ENCODE results near the gene ADAM11.
"Not testable (repeated sequence)": the region's sequence is repeated elsewhere in the genome, so short reads cannot be mapped to it uniquely, and the experiment has no call there.

Gene ADAM11

DNA sequence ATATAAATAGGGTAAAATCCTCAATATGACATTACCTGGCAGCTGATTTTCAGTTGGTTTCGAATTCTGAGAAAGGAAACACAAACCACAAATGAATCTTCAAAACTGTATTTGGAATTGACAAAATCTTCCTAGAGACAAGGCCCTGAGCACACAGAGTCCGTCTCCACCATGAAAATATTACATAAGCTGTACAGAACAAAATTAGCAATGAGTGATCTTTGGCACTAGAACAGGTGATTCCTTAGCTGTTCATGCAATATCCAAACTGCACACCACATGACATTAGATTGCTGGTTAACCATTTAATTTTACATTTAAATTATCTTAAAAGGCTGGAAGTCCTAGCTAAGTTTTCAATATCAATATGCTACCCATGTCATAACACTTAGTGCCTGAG lies 39.6 kb downstream of the ADAM11 start:
- DNase-seq, result no peak

DNA sequence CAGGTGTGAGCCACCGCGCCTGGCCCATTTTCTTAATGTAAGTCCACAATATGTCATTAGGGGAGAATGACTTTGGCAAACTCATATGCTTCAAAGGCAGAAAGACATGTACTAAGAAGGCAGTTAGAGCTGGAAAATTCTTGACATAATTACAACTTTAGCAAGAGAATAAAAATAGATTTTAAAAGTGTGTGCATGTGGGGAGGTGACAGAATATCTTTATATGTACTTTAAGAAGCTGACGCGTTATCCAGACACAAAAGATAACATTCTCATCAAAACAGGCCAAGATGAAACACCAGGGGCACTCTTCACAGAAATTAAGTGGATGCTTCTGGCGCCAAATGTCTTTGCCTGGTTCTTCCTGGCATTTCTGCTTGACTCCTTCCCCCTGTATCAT lies 43.1 kb downstream of the ADAM11 start:
- no peak for DNase-seq

DNA sequence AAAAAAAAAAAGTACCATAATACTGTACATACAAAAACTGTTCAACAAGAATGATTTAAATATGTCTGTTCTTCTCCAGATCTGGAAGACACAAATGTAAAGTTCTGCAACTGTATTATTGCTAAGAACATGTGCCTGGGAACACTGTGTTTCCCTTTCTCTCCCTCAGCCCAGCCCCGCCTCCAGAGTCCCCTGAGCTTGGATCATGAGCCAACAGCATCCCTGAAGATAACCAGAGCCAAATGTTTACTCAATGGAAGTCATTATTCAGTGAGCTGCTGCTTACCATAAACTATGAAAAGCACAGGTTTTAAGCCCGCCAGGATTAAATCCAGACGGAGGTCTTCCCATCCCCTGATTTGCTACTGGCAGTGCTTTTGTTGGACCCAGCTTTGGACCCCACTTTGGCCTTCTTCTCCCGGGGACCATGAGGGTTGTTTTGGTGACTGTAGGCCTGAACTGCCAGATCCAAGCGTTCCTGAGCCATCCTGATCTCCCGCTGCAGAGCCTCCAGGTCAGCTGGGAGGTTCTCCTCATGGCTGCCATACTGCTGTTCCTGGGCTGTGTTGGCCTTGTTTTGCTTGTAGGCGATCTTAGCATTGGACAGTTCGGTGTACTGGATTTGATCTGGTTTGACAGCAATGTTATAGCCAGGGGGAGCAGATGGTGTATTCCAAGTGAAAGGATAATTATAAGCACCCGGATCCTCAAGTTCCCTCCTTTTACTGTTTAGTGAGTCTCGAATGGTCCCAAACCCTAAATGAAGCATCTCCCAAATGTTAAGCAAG lies 45.7 kb downstream of the ADAM11 start:
- no peak for DNase-seq

DNA sequence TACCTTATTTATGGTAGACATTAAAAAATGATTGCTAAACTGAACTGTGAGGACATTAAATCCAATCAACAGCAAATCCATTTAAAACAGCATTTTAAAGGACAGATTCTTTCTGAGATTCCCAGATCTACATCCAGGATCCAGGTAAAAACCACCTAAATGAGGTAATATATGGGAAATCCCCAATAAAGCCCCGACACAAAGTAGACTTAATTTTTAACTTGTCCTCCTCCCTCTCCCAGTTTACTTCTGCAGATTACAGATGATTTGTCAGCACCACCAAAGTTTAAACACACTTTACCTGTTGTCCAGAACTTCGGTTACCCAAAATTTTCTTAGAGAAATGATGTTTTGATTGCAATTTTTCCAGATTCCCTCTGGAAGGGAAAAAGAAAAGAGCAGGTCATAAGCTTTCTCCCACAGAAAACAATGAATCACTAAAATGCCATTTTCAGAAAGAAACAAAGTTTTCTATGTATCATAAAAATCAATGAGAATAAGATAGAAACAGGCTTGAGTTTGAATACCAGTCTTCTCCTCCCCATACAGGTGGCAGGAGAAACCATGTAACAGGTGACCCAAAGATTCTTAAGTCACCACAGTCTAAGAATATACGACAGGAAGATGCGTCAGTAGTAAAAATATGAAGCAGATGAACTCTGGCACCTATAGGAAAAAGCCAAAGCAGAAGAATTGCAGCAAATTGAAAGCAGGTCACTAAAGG lies 48.5 kb downstream of the ADAM11 start:
- no peak for DNase-seq

DNA sequence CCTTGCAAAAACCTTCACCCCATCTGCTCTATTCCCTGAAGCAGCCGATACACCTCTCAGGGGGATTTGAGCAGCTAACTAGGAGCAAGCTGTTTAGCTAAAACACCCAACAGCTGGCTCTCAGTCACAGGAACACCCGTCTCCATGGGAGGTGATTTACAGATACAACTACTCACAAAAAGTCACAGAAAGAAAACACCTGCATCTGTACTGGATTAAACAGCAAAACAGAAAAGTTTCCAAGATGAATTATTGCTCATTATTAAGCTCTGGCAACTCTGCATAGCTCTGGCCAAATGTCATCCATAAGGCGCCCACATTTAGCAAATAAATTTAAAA lies 49.0 kb downstream of the ADAM11 start:
- DNase-seq, result no peak

DNA sequence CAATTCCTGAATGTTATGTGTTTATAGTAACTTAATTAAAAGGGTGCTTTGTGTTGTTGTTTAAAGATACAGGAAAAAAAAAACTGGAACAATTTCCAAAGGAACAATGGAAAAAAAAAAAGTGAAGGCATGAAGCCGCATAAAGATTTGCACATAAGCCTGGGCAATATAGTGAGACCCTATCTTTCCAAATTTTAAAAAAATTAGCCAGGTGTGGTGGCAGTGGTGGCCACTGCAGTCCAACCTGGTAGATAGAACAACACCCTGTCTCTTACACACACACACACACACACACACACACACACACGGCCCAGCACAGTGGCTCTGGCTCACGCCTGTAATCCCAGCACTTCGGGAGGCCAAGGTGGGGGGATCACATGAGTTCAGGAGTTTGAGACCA lies 49.4 kb downstream of the ADAM11 start:
- DNase-seq, result no peak

DNA sequence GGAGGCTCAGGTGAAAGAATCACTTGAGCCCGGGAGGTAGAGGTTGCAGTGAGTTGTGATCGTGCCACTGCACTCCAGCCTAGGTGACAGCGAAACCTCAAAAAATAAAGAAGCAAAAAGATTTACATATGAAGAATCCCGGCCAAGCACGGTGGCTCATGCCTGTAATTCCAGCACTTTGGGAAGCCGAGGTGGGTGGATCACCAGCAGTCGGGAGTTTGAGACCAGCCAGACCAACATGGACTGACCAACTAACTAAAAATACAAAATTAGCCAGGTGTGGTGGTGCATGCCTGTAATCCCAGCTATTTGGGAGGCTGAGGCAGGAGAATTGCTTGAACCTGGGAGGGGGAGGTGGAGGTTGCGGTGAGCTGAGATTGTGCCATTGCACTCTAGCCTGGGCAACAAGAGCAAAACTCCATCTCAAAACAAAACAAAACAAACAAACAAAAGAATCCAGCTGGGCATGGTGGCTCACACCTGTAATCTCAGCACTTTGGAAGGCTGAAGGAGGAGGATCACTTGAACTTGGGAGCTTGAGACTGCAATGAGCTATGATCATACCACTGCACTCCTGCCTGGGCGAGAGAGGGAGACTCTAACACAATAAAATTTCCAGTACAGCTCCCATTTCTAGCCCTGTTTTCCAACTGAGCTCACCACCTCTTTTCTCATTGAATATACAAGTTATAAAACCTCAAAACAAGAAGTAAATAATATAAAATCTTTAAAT lies 50.0 kb downstream of the ADAM11 start:
- DNase-seq, result not testable (repeated sequence)

DNA sequence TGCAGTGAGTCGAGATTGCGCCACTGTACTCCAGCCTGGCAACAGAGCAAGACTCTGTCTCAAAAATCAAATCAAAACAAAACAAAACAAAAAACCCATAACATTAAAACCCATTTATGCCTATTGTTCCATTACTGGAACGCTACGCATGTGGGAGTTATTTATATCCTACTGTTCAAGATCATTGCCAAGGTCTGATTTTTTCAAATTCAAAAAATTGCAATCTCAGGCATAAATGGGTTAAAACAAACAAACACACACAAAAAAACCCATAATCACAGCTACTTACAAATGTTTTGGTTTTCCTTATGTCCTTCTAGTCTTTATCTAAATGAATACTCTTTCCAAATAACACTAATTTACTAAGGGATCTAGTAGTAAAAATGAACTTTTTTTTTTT lies 53.5 kb downstream of the ADAM11 start:
- DNase-seq, result no peak

DNA sequence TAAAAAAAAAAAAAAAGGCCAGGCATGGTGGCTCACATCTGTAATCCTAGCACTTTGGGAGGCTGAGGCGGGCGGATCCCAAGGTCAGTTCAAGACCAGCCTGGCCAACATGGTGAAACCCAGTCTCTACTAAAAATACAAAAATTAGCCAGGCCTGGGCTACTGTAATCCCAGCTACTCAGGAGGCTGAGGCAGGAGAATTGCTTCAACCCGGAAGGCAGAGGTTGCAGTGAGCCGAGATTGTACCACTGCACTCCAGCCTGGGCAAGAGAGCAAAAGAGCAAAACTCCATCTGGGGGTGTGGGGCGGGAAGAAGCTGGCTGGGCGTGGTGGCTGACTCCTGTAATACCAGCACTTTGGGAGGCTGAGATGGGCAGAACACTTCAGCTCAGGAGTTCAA lies 59.7 kb downstream of the ADAM11 start:
- not testable (repeated sequence) for DNase-seq

DNA sequence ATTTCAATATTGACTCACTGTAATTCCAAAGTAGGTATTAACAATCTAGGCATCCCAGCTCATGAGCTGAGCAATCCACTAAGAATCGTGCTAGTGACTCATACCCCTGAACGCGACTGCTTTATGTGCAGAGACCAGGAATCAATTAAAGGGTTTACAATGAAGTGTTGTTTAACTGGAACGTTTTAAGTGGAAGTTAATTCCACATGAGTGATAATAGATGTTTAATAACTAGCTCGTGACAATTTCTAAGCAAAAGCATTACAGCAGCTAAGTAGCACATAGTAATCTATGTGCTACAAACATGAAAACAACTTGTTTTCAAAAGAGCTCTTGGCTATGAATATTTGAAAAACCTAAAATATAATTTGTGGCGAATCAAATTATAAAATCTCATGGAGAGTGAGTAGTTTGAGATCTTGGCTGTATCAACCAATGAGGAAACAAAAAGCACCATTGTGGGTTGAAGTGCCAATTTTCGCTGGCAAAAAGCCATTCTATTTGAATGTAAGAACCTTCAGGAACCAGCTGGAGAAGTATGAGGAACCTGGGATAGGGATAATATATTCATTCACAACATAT lies 61.9 kb downstream of the ADAM11 start:
- DNase-seq, result no peak

DNA sequence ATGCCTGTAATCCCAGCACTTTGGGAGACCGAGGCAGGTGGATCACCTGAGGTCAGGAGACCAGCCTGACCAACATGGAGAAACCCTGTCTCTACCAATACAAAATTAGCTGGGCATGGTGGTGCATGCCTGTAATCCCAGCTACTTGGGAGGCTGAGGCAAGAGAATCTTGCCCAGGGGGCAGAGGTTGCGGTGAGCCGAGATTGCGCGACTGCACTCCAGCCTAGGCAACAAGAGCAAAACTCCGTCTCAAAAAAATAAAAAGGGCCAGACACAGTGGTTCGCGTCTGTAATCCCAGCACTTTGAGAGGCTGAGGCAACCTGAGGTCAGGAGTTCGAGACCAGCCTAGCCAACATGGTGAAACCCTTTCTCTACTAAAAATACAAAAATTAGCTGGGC lies 66.4 kb downstream of the ADAM11 start:
- DNase-seq, result not testable (repeated sequence)

DNA sequence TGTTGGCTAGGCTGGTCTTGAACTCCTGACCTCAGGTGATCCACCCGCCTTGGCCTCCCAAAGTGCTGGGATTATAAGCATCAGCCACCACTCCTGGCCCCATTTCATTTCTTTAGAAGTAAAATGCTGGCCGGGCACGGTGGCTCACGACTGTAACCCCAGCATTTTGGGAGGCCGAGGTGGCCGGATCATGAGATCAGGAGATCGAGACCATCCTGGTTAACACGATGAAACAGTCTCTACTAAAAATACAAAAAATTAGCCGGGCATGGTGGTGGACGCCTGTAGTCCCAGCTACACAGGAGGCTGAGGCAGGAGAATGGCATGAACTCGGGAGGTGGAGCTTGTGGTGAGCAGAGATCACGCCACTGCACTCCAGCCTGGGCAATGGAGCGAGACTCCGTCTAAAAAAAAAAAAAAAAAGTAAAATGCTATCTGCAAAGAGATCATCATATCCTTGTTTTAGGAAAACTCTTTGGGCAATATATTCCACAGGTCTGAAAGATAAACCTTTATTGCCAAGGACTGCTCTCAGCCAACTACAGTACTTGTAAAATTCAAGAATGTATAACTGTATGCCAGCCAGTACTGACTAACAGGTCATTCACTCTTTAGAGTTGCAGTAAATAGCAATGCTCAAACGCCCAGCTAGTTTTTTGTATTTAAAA lies 67.5 kb downstream of the ADAM11 start:
- DNase-seq, result no peak

DNA sequence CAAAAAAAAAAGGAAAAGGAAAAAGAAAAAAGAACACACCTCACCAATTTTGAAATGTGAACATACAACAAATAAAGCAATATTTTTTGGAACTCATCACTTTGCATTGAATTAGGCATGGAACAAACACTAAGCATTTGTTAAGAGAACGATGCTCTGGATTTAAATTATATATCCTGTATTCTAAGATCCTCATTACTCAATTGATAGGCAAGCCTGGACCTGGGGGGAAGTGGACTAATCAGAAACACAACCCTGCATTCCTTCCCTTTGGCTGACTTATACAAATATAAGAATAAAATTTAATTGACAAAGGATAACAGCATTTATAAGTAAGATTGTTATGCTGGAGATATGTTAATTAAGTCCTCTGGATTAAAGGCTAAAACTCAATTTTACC lies 69.1 kb downstream of the ADAM11 start:
- DNase-seq, result no peak

DNA sequence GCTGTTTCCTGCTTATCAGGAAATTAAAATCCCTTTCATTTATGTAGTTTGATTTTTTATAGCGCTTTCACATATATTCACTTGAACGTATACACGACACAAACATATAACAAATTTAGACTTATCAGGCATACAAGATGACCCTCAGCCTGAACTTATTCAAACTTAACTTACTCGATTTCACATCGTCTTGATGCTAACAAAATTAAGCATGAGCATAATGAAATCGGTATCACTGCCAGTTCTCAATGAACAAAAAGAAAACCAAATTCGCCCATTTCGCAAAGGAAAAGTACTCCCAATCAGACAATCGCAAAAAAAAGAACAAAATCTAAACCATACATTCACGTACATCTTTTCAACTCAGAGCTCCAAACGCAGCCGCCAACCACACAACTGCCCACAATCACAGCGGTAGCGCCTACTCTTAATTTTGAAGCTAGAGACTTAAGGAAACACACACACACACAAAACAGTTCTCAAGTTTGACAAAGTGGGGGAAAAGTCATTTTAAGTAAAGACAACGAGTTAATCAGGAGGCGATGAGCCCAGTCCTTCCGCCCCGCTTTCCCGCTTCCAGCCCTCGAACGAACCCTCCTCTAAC lies 70.2 kb downstream of the ADAM11 start:
- no peak for DNase-seq

DNA sequence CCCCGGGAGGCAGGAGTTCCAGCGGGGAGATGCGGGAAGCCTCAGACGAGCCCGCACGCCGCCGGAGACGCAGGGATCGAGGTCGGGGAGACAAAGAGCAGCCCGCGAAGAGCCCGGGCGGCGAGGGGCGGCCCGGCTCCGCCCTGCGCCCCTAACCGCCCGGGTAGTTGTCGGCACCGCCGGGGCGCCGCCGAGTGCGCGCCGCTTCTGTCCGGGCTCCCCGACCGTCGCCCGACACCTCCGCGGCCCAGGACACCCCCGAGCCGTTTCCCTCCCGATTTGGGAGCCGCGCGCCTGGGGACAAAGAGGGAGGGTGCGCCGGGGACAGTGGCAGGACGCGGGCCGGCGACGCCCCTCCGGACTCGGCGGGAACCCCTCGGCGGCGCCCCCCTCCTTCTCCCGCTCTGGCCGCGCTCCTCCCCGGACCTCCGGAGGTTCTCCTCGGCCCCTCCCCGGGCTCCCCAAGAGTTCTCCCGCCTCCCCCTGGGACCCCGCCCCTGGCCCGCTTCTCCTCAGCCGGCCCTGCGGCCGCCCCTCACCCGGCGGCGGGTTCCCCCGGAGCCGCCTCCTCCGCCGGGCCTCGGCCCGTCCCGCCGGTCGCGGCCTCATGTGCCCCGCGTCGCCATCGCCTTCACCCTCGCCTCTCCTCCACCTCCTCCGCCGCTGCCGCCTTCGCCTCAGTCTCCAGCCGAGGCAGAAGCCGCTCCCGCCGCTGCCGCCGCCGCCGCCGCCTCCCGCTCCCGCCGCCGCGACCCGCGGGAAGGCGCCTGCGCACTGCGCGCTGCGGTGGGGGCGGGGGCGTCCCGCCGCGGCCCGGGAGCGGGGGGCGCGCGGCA lies 71.0 kb downstream of the ADAM11 start, which contains the start of gene GJC1:
GJC1 (minus strand) TSS at position 765 of the 836 bp plus-strand sequence. CDS start 24,470 bp downstream, outside the sequence.
- DNase-seq, result peak; percentile 37

DNA sequence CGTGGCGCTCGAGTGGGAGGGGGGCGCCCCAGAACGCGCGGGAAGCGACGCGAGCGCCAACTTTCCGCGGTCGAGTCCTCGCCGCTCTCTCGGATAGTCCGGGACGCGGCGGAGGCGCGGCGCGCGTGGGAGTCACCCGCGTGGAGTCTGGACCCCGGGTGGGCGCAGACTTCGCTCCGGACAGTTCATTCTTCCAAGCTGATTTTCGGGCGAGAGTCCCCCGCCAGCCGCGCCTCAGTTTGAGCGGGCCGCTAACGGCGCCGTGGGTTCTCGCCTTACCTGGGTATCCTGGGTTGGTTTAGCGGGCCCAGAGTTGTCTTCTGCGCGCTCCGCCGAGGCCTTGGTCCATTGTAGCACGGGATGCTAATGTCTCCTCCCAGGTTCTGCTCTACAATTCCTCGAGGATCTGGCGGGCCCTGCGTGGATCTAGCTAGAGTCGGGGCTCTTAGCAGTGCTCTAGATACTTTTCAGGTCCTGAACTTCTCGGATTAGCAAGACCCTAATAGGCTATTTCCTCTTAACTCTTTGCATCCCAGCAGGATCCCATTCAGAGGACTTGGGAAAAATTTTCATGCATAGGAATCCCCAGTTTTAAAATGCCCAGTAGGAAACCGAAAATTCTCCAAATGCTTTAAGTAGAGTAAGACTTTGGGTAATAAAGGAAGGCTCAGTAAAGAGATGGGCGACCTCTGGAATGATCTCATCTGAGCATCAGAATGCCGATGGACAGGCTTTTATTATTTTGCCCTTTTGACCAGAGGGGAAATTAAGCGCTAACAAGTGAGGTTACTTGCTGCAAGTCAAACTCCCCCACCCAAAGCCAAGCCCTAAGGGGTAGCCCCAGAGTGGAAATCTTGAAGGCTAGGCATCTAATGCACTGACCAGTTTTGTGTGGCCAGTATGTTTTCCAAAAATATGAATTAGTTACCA lies 71.8 kb downstream of the ADAM11 start:
- peak; percentile 35 for DNase-seq

DNA sequence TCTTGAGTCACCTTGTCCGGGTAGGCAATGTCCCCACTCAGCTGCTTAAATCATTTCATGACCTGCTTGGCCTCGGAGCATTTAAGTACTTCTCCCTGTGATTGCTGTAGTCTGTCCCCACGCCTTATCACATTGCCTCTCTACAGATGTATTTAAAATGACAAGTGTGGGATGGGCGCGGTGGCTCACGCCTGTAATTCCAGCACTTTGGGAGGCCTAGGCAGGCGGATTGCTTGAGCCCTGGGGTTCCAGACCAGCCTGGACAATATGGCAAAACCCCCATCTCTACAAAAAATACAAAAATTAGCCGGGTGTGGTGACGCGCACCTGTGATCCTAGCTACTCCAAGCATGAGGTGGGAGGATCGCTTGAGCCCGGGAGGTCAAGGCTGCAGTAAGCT lies 72.6 kb downstream of the ADAM11 start:
- no peak for DNase-seq
